ENCODE measurements around the gene SPNS2. TPM values are rescaled to one million over a fixed set of nuclear protein-coding genes. Genes with fewer than 3 reads are reported as not detected.

Gene SPNS2
- total RNA-seq, 2 experiments from 2014 or later, result 4.0 to 4.2 TPM

GRCh38 chr17:4499431-4500190, 930 bp downstream of the SPNS2 start:
- Mint-ChIP-seq H3K27ac (peak overlapping the region; percentile 50), H3K36me3 (ENCODE audit: low read depth) (no peaks in the 10 kb centered on the region), H3K27me3 (ENCODE audit: low read depth) (peaks cover 22% of the 10 kb centered on the region), H3K9me3 (ENCODE audit: insufficient read depth) (no peaks in the 10 kb centered on the region), H3K4me1 (ENCODE audit: low read depth) (peaks cover 46% of the 10 kb centered on the region), H3K4me3 (peak overlapping the region; percentile 75)
- ATAC-seq, result peak; percentile 50
- peak; percentile 56 for DNase-seq
- ChIA-PET POLR2A (interaction anchor here (1.0 to 1.6 kb wide), 5 partner anchors 9 to 66 kb away, joined by 3 to 4 read pairs (median 4); partner anchors contain the start of gene SPNS3), CTCF (interaction anchor here (0.7 to 3.8 kb wide), 9 partner anchors 8 to 79 kb away, joined by 3 to 18 read pairs (median 4); no protein-coding TSS in a partner anchor)

DNA sequence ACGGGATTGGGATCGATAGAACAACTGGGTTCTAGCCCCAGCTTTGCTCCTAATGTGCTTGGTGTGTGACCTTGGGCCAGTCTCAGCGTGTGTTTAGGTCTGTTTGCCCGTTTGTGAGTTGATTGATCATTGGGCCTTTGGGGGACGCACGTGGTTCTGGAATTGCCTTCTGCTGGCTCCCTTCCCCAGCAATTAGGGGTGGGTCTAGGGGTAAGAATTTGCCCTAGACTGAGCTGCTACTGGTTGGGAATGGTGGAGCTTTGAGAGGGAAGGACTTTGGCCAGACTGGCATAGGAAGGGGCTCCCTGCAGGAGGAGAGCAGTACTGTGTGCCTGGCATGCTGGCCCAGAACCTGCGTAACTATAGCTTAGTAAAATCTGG, 1.5 kb downstream of the SPNS2 start:
- no peak for ATAC-seq
- no peak overlapping the region for H3K27ac Mint-ChIP-seq
- DNase-seq, result no peak
- peaks cover 22% of the 10 kb centered on the region for H3K27me3 Mint-ChIP-seq (ENCODE audit: low read depth)
- ChIA-PET CTCF (interaction anchor here (0.7 to 3.8 kb wide), 6 partner anchors 8 to 80 kb away, joined by 3 to 18 read pairs (median 4); no protein-coding TSS in a partner anchor), POLR2A (interaction anchor here (0.8 to 1.0 kb wide), 2 partner anchors 10 to 14 kb away, joined by 3 read pairs; no protein-coding TSS in a partner anchor)
- H3K36me3 Mint-ChIP-seq (ENCODE audit: low read depth), result no peaks in the 10 kb centered on the region
- no peaks in the 10 kb centered on the region for H3K9me3 Mint-ChIP-seq (ENCODE audit: insufficient read depth)
- H3K4me3 Mint-ChIP-seq, result peak overlapping the region; percentile 75
- peaks cover 51% of the 10 kb centered on the region for H3K4me1 Mint-ChIP-seq (ENCODE audit: low read depth)

DNA sequence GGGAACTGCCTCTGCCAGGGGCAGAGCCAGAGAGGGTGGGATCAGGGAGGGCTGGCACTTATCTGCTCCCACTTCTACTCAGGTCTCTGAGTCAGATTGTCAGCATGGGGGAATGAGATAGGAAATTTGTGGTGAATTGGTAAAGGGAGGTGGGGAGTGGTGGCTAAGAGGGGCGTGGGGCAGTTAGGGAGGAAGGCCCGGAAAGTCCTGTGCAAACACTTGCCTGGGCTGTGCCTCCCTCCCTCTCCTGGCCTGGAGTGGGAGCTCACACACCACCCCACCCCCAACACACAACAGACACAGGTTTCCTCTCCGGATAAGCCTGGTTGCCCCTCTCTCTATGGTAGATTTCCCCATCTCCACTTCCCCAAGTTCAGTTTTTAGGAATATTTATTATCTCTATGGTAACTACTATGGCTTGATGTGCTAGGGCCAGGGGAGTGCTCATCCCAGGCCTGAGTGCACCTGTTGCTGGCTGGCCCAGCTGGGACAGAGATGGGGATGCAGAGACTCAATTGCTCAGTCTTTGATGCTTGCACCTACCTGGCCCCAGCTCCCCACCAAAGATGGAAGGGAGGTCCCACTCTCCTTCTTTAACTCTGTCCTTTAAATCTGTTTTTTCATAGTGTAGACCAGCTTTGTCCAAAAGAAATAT, 2.7 kb downstream of the SPNS2 start:
- CTCF ChIA-PET, result interaction anchor here (1.0 to 3.8 kb wide), 4 partner anchors 7 to 81 kb away, joined by 3 to 18 read pairs (median 4); no protein-coding TSS in a partner anchor
- H3K27me3 Mint-ChIP-seq (ENCODE audit: low read depth), result peaks cover 22% of the 10 kb centered on the region
- H3K4me3 Mint-ChIP-seq, result no peak overlapping the region
- no peak for DNase-seq
- H3K27ac Mint-ChIP-seq, result no peak overlapping the region
- no peak for ATAC-seq
- peaks cover 63% of the 10 kb centered on the region for H3K4me1 Mint-ChIP-seq (ENCODE audit: low read depth)
- no peaks in the 10 kb centered on the region for H3K9me3 Mint-ChIP-seq (ENCODE audit: insufficient read depth)
- POLR2A ChIA-PET, result no interaction called here
- H3K36me3 Mint-ChIP-seq (ENCODE audit: low read depth), result no peaks in the 10 kb centered on the region

- POLR2A ChIA-PET, result no interaction called here
- no peak for ATAC-seq
Observed at GRCh38 chr17:4502466-4503154, 3.9 kb downstream of the SPNS2 start.

GRCh38 chr17:4503283-4504025, 4.8 kb downstream of the SPNS2 start:
- Mint-ChIP-seq H3K9me3 (ENCODE audit: insufficient read depth) (no peaks in the 10 kb centered on the region), H3K27ac (peak overlapping the region; percentile 87), H3K27me3 (ENCODE audit: low read depth) (peaks cover 22% of the 10 kb centered on the region), H3K4me1 (ENCODE audit: low read depth) (peaks cover 77% of the 10 kb centered on the region), H3K36me3 (ENCODE audit: low read depth) (no peaks in the 10 kb centered on the region), H3K4me3 (peak overlapping the region; percentile 56)
- ChIA-PET CTCF (interaction anchor here (0.9 to 3.0 kb wide), 3 partner anchors 9 to 82 kb away, joined by 3 to 19 read pairs (median 3); no protein-coding TSS in a partner anchor), POLR2A (interaction anchor here (1.5 kb wide), 2 partner anchors 18 to 22 kb away, joined by 3 to 6 read pairs; no protein-coding TSS in a partner anchor)
- DNase-seq, result no peak
- no peak for ATAC-seq

More at GRCh38 chr17:4502466-4503154, 3.9 kb downstream of the SPNS2 start:
- DNase-seq, result no peak
- H3K4me1 Mint-ChIP-seq (ENCODE audit: low read depth), result peaks cover 70% of the 10 kb centered on the region
- H3K27me3 Mint-ChIP-seq (ENCODE audit: low read depth), result peaks cover 22% of the 10 kb centered on the region
- no peak overlapping the region for H3K27ac Mint-ChIP-seq
- H3K36me3 Mint-ChIP-seq (ENCODE audit: low read depth), result no peaks in the 10 kb centered on the region
- H3K4me3 Mint-ChIP-seq, result no peak overlapping the region
- H3K9me3 Mint-ChIP-seq (ENCODE audit: insufficient read depth), result no peaks in the 10 kb centered on the region
- CTCF ChIA-PET, result interaction anchor here (3.0 kb wide), 1 partner anchor 81 kb away, joined by 19 read pairs; no protein-coding TSS in a partner anchor

DNA sequence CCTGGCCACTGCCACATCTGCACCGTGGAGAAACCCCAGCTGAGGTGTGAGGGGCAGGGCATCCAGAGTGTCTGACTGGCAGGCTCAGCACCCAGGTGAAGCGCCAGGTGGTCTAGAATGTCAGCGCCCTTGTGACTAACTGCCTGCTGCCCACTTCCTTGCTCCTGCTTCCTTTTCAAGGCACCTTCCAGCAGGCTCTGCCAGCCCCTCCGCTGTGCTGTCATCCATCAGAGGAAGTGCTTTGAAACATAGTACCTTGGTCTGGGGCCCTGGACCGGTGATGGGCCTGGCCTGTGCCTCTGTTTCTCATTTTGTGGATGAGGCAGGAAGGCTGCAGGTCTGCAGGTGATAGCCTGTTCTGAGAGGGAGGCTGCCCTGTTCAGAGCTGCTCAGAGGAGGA, 5.5 kb downstream of the SPNS2 start:
- peak; percentile 41 for DNase-seq
- Mint-ChIP-seq H3K9me3 (ENCODE audit: insufficient read depth) (no peaks in the 10 kb centered on the region), H3K4me1 (ENCODE audit: low read depth) (peaks cover 84% of the 10 kb centered on the region), H3K27me3 (ENCODE audit: low read depth) (peaks cover 22% of the 10 kb centered on the region), H3K36me3 (ENCODE audit: low read depth) (no peaks in the 10 kb centered on the region), H3K27ac (peak overlapping the region; percentile 87), H3K4me3 (peak overlapping the region; percentile 56)
- ChIA-PET CTCF (interaction anchor here (0.7 to 3.0 kb wide), 5 partner anchors 10 to 83 kb away, joined by 3 to 19 read pairs (median 3); no protein-coding TSS in a partner anchor), POLR2A (interaction anchor here (1.1 to 1.5 kb wide), 3 partner anchors 12 to 23 kb away, joined by 3 to 6 read pairs (median 3); no protein-coding TSS in a partner anchor)
- ATAC-seq, result peak; percentile 49

DNA sequence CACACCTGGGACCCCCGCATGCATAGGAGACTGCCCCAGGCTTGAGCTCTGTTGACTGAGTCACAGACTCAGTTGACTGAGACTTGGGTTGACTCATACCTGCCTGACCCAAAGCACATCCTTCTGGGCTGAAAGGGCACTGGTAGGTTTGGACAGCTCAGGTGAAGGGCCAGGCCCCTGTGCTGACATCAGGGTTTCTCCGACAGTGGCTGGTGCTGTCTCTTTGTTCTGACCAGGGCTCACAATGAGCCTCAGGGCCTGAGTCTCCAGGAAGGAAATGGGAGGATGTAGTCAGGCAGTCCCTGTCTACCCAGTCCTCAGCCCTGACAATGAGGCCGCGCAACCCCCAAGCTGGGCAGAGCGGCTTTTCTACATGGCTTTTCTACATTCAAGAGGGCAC, 6.5 kb downstream of the SPNS2 start:
- Mint-ChIP-seq H3K27me3 (ENCODE audit: low read depth) (peaks cover 15% of the 10 kb centered on the region), H3K4me3 (no peak overlapping the region), H3K4me1 (ENCODE audit: low read depth) (peaks cover 84% of the 10 kb centered on the region), H3K9me3 (ENCODE audit: insufficient read depth) (no peaks in the 10 kb centered on the region), H3K27ac (peak overlapping the region; percentile 87), H3K36me3 (ENCODE audit: low read depth) (no peaks in the 10 kb centered on the region)
- ATAC-seq (no peak), DNase-seq (no peak)
- ChIA-PET POLR2A (interaction anchor here (1.0 to 1.6 kb wide), 5 partner anchors 11 to 443 kb away, joined by 3 to 6 read pairs (median 3); partner anchors contain the start of genes PFN1 and SPNS3), CTCF (interaction anchor here (1.0 to 3.0 kb wide), 2 partner anchors 22 to 84 kb away, joined by 3 to 19 read pairs; no protein-coding TSS in a partner anchor)

DNA sequence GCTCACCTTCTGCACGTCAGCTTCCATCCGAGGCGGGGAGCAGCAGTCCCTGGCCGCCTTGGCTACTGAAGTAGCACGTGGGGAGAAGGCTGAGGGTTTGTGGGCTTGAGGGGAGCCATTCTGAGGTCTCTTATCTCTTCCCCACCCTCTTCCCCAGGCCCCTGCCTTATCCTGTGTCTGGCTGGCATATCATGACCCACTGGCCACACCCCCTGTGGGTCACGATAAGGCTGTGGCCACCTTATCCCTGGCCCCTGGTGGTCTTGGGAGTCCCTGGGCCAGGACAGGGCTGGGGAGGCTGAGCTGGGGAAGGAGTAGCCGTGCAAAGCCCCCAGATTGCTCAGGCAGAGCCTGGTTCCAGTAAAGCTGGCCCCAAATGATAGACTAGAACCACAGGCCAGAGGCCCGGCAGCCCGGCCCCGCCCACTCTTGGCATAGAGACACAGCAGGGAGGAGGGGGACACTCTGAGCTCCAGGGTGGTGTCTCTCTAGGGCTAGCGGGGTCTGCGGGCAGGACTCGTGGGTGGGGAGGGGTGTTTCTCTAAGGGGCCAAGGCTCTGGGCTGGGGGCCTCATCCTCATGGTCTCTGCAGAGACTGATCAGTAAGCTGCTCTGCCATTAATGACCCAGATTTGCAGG, 7.6 kb downstream of the SPNS2 start:
- Mint-ChIP-seq H3K4me3 (no peak overlapping the region), H3K9me3 (ENCODE audit: insufficient read depth) (no peaks in the 10 kb centered on the region), H3K27me3 (ENCODE audit: low read depth) (peaks cover 5% of the 10 kb centered on the region), H3K27ac (no peak overlapping the region), H3K4me1 (ENCODE audit: low read depth) (peaks cover 81% of the 10 kb centered on the region), H3K36me3 (ENCODE audit: low read depth) (no peaks in the 10 kb centered on the region)
- no peak for DNase-seq
- ATAC-seq, result no peak
- CTCF ChIA-PET, result interaction anchor here (1.7 kb wide), 1 partner anchor 86 kb away, joined by 5 read pairs; no protein-coding TSS in a partner anchor
- POLR2A ChIA-PET, result interaction anchor here (1.6 kb wide), 2 partner anchors 26 to 73 kb away, joined by 3 read pairs; partner anchors contain the start of gene SPNS3

- Mint-ChIP-seq H3K27ac (no peak overlapping the region), H3K4me3 (no peak overlapping the region), H3K27me3 (ENCODE audit: low read depth) (no peaks in the 10 kb centered on the region), H3K9me3 (ENCODE audit: insufficient read depth) (no peaks in the 10 kb centered on the region), H3K36me3 (ENCODE audit: low read depth) (no peaks in the 10 kb centered on the region), H3K4me1 (ENCODE audit: low read depth) (peaks cover 76% of the 10 kb centered on the region)
- DNase-seq (no peak), ATAC-seq (no peak)
- CTCF ChIA-PET, result interaction anchor here (1.7 kb wide), 1 partner anchor 86 kb away, joined by 5 read pairs; no protein-coding TSS in a partner anchor
- POLR2A ChIA-PET, result interaction anchor here (0.8 kb wide), 1 partner anchor 363 kb away, joined by 3 read pairs; no protein-coding TSS in a partner anchor
Observed at GRCh38 chr17:4506892-4507291, 8.2 kb downstream of the SPNS2 start.
